NCI-H510A treated with DMSO at 0.1 percent for 48 hours (cell line): ENCODE results near the gene MLST8.
A peak's percentile ranks its signal among the peaks of the same experiment; 100 is the strongest.
"Not testable (repeated sequence)": the region's sequence is repeated elsewhere in the genome, so short reads cannot be mapped to it uniquely, and the experiment has no call there.

Source experiments
- DNase-seq: peaks from one replicate; lab custom pipeline; 2025; lab: John Stamatoyannopoulos, UW

MLST8 gene

GRCh38 chr16:2244926-2245795 is 39.9 kb downstream of the MLST8 start:
- DNase-seq = no peak

GRCh38 chr16:2246301-2246885 is 41.1 kb downstream of the MLST8 start:
- no peak for DNase-seq

GRCh38 chr16:2250652-2251295 is 45.5 kb downstream of the MLST8 start:
- DNase-seq = peak; percentile 28

GRCh38 chr16:2251296-2252111 is 46.2 kb downstream of the MLST8 start, which contains the start of gene ECI1:
ECI1 (minus strand) TSS chr16:2251587; CDS start chr16:2251566, 21 bp downstream.
- DNase-seq = peak; percentile 83

DNA sequence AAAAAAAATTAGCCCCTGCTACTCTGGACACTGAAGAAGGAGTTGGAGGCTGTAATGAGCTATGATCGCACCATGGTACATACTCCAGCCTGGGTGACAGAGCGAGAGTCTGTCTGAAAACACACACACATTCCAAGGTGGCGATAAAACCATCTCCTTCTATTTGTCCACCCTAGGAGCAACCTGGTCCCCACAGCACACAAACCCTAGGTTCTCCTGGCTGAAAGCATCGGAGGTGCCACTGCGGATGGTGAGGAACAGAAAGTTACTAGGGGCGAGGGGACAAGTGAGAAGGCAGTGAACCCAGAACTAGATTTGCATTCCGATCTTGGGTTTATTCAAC is 47.5 kb downstream of the MLST8 start:
- no peak for DNase-seq

DNA sequence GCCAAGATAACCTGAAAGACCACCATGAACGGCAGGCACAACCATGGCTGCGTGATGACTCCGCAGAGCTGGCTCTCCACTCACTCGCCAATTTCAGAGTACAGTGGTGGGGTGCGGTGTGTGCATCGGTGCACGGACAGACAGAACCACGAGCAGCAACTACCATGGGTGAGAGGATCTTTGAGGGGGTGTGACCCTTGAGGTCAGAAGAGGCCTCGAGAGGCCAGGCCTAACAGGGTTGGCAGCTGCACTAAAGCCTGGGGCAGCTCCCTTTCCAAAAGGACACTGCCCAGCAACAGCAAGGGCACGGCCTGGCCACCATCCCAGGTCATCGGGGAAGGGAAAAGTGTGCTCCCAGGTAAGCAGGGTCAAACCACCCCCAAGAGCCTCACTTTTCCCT is 48.0 kb downstream of the MLST8 start:
- DNase-seq = no peak

DNA sequence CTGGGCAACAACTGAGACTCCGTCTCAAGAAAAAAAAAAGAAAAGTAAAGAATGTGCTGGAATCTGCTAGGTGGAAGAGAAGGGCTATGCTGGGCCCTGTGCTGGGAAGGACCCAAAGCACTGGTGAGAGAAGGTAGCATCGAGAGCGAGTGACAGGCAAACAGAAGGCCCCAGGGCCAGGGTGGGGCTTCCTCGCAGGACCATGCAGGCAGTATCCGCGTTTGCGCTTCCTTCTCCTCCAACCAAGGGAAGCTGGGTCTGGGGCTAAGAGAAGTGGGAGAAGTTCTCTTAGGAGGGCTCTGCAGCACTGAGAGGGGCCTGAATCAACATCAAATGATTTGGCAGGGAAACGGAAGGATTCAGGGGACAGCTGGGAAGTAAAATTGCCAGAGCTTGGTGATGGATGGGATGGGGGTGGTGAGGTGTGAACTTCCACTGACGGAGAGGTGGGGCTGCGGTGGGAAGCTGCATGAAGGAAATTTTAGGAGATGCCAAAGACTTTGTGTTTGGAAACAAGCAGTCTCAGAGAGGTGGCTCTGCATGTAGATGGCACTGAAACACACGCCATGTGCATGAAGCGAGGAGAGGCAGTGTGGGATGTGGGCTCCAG is 51.4 kb downstream of the MLST8 start:
- DNase-seq = no peak

DNA sequence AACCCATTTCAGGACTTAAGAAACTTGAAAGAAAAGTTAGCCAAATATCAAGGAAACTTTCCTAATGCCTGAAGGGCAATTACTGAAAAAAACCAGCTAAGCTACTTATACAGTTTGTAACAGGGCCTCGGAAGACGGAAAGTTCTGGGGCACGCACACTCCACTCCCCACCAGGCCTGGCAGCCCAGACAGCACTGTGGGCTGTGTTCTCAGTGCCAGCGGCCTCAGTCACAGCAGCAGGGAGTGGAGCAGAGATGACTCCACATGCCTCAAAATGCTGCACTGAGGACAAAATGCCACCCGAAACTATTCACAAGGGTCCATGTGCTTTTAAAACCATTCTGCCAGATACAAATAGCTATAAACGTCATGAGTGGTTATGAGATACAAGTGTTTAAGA is 52.5 kb downstream of the MLST8 start:
- no peak for DNase-seq

- DNase-seq = not testable (repeated sequence)
Observed at GRCh38 chr16:2258530-2258929, 53.3 kb downstream of the MLST8 start.
